SK-N-SH treated with all-trans-retinoic acid at 6 μM for 48 hours (cell line): ENCODE measurements around the gene SCP2D1.

Experiments used
- ARNTL ChIP-seq: fragments of 450-650 bp; formaldehyde crosslinking; IDR thresholded peaks from 2 replicates; pipeline ENCODE4 v1.5.0; 2020; ENCODE audit warnings: low read depth, mild to moderate bottlenecking, moderate library complexity, borderline replicate concordance
- CREB5 ChIP-seq: fragments of 250-450 bp; sonication (Bioruptor Pico); IDR thresholded peaks from 2 replicates; pipeline ENCODE4 v1.5.1; 2020; ENCODE audit warnings: low read depth, mild to moderate bottlenecking, moderate library complexity

- no peak for TF ChIP-seq CREB5
- no peak for TF ChIP-seq ARNTL (CRISPR knock-in tag)
Observed at GRCh38 chr20:18805881-18806280, 7.7 kb upstream of the SCP2D1 start.
